Measurements from ENCODE around the gene RCC2.
"Not testable (repeated sequence)": the region's sequence is repeated elsewhere in the genome, so short reads cannot be mapped to it uniquely, and the experiment has no call there.

The RCC2 gene

DNA sequence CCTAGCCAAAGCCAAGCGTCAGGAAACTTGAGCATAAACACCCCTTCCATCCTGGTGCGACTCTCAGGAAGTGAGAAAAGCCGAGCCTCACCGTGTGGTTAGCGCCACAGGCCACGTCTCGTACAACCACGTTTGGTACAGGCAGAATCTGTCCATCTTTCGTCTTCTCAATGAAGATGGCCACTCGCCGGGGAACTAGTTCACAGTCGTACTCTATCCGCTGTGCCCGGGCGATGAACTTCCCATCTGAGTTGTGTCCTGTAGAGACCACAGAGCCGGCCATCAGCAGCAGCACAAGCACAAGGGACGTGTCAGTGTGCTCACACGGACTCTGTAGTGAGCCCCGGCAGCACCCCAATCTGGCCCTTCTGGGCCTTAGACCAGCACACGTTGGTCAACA is 23.1 kb downstream of the RCC2 start:
- DNase-seq = no peak

DNA sequence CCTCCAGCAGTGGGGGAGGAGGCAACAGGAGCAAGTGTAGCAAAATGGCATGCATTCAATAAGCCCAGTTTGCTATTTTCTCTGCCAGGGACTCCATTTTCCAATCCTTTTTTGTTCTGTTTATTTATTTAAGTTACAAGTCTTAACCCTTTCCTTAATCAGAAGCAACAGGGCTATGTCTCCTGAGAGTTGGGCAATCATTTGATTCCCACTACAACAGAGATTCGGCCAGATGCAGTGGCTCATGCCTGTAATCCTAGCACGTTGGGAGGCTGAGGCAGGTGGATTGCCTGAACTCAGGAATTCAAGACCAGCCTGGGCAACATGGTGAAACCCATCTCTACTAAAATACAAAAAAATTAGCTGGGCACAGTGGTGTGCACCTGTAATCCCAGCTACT is 25.5 kb downstream of the RCC2 start:
- DNase-seq = no peak

DNA sequence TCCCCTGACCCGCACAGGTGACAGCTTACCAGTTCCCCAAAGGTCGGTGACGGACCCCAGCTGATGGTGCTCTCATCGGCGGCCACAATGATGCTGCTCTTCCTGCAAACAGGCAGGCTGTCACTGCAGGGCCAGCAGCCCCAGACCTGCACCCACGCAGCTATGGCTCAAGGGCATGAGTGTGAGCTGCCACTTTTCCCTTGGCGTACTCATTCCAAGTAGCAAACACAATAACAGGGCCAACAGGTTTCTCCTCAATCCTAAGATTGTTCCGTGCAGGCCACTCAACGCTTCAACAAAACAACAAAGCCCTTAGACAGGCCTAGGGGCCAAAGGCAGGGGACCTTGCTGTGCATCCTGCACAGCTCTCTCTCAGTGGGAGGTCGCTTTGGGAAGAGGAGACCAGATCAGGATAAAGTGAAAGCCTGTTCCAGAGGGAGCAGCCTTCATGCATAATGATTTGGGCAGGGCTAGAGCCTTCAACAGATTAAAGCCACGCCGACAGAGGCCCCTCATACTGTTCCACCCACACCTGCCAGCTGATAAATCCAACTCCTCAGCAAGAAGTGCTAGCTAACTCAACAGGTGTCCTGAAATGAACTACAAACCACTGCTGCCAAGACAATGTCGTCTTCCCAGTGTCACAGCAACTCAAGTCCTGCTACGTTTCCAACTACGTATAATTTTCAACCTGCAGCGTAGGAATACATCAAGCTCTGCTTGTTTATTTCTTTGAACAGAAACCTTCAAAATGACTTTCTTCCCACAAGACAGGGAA is 27.2 kb downstream of the RCC2 start:
- DNase-seq = no peak

DNA sequence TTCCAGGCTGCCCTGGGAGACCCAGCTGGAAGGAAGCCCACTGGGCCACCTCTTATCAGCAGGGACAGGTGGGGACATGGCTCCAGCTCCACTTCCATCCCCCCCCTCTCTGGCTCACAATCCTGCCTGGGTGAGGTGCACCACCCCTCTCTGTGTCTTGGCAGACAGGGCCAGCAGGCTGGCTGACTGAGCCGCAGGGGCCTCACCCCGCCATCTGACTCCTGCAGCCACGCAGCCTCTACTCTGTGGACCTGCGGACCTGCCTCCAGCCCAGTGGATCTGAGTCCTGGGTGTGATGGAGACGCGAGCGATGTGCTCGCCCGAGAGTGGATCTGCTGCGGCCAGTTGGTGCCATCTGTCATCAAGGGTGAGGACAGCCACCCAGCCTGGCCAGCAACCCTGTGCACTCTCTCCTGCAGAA is 30.1 kb downstream of the RCC2 start:
- DNase-seq = no peak

DNA sequence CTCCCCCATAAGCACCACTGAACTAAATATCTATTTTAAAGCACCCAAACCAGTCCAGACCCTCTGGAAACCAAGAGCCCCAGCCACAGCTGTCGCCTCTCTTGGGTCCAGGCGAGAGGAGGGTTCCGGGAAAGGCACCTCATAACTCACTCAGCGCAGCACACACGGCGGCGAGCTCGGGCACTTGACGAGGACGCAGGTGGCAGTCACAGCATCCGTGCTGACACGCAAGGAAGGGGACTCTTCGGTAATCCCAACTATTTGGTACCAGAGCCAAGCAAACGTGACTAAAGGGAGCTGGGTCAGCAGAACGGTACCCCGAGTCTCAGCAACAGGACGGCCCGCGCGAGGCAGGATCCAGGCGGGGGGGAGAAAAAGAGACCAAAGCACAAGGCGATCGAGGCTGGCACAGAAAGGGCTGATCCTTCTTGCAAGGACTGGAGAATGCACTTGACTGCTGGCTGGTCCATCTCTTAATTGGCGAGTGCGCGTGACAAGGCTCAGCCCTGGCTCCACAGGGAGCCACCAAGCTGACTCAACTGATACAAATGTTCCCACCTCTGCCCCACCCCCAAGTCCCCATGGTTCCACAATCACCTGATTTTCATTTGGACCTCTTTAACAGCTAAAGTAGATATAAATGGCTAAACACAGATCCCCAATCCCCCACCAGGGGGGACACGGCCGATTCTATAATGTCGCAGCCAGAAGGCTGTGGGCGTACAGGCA is 31.5 kb downstream of the RCC2 start:
- not testable (repeated sequence) for DNase-seq

DNA sequence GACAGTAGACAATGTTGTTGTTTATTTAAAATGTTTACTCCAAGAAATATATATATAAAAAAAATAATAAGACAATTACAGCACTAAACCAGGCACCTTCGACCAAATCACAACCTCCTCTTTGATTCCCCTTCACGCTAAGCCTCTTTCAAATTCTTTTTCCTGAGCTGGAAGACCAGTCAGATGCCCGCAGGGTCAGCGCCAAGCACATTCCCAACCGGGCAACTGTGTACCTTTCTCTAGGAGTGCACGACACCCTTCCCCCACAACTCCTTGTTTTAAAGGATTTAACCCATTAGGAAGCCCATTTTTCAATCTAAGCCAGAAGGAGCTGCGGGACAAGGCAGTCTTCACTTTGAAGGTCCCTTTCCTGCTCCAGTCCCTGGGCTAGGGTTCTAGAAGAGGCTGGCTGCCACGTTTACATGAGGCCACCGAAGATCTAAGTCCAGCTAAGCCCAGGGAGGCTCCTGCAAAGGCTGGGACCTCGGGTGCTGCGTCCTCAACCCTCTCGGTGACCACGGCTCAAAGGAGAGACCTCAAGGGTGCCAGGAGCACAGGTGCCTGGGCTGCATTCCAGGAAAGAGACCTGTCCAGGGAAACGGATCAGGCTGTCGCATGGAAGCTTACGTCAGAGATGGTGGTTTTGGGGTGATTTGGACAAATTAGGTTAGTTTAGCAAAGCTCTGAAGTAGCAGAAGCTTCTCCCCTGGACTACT is 32.6 kb downstream of the RCC2 start:
- DNase-seq = not testable (repeated sequence)

DNA sequence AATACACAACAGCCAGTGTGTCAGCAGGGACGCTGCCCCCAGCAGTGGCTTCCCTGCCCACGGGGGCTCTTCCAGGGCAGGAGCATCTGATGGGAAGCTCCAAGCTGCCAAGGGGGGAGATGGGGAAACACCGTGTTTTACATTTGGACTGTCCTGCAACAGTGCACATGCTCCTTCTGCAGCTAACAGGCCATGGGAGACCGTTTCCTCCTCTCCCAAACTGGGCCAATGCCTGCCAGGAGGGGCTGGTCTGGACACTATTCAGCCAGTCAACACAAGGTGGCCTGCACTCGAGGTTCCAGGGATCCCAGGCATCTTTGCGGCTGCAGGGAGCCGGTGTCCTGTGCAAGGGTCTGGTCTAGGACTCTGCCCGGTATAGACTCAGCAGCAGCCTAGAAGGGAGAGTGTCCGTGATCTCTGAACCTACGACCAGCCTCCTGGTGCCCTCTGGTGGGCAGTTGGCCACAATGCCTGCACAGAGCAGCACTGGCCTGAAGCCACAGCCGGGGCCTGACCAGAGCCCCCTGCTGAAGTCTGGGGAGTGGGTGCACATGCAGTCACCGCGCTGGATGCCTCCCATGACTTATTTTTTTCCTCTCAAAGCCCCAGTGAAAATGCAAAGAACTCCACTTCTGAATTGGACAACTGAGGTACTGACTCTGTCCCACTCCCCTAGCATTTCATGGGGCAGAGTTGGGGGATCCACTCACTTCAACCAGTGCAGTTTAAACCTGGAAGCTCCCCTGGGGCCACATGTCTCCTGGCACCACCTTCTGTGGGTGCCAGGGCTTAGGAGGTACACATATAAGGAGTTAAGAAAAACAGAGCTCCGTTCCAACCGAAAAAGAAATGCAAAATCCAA is 33.3 kb downstream of the RCC2 start:
- peak; percentile 6 to 39 for DNase-seq

DNA sequence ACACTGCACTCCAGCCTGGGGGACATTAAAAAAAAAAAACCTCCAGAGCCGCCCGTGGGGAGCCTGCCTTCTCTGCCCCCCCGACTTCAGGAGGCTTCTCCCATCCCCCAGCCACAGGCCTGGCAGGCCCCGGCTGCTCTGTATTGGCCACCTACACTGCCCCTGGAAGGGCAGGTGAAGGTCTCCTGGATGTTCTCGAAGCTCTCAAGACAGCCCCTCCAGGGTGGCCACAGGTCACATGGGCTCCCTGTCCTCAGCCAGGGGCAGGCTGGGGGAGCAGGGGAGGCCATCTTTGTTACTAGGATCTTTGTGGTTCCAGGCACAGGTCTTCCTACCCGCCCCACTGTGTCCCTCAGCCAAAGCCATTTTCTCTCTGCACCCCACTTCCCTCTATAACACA is 34.7 kb downstream of the RCC2 start:
- DNase-seq = no peak

DNA sequence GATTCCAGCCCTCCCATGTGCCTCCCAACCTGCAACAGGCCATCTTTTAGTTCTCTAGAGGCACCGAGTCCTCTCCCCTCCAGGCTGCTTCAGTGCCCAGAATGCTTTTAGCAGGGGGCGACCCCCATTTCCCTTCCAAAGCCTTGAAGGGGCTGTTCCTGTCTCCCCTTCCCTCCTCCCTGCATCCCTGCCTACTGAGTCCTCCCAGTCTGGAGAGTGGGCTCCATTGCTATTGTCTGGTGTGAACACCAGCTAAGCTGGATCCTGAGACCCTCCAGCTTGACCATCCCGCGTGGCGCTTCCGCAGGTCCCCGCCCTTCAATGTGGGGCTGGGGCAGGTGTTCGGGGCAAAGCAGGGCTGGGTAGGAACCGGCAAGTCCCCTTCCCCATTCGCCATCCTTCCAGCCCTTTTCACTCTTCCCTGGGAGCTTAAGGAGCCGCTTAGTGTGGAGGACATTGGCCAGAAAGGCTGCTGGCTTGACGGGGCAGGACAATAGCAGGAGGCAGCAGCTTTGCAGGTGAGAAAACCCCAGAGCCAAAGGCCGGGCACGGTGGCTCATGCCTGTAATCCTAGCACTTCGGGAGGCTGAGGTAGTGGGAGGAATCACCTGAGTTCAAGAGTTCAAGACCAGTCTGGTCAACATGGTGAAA is 35.3 kb downstream of the RCC2 start:
- DNase-seq = no peak

DNA sequence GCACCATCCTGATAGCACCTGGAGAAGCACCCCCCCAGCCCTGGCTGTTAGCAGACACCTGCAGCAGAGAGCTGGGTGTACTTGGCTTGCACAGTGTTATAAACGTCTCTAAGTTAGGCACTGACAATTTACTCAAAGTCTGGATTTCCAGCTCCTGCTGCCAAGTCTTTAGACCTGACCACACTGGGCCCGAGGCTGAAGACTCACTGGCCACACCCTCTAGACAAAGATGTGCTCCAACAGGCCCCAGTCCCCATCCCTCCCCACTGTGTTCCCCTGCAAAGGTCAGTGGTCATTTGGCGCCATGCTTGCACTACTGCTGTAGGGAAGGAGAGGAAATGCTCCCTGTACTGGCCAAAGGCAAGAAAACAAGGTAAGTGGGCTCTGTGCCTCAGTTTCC is 36.4 kb downstream of the RCC2 start:
- no peak for DNase-seq

DNA sequence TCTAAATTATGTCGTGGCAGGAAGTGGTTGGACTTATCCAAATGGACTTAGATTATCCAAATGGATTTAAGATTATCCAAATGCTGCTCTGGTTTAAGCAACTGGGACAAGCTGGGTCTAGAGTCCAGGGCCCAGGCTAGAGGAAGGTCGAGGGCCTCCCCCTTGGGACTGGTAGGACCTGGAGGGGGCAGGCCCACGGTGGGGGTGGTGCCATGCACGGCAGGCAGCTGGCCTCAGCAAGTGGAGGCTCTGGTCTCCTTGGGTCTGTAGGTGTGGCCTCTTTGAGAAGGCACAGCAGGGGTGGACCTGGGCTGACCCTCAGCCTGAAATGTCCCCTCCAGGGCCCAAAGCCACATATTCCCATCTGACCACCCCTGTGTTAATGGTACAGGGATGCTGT is 37.6 kb downstream of the RCC2 start:
- DNase-seq = no peak

DNA sequence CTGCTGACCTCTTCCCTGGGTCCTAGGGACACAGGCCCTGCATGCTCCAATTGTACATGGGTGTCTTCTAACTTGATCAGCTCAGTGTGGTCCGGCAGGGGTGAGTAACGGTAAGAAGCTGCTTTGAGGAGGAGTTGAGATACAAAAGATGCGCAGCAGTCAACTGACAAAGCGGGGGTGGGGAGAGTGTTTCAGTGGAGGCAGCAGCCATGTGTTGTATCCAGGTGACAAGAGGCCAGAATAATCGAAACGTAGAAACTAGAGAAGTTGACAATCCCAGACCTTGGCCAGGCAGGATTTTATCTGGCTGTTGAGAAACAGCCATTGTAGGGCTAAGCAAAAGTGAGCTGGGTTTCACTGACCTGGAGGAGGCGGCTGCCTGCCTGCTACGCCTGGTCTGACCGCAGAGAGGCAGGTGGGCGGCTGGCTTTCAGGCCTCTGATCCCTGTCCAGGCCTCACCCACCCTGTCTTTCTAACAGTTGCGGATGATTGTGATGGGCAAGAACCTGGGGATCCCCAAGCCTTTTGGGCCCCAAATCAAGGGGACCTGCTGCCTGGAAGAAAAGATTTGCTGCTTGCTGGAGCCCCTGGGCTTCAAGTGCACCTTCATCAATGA is 38.6 kb downstream of the RCC2 start:
- no peak for DNase-seq

DNA sequence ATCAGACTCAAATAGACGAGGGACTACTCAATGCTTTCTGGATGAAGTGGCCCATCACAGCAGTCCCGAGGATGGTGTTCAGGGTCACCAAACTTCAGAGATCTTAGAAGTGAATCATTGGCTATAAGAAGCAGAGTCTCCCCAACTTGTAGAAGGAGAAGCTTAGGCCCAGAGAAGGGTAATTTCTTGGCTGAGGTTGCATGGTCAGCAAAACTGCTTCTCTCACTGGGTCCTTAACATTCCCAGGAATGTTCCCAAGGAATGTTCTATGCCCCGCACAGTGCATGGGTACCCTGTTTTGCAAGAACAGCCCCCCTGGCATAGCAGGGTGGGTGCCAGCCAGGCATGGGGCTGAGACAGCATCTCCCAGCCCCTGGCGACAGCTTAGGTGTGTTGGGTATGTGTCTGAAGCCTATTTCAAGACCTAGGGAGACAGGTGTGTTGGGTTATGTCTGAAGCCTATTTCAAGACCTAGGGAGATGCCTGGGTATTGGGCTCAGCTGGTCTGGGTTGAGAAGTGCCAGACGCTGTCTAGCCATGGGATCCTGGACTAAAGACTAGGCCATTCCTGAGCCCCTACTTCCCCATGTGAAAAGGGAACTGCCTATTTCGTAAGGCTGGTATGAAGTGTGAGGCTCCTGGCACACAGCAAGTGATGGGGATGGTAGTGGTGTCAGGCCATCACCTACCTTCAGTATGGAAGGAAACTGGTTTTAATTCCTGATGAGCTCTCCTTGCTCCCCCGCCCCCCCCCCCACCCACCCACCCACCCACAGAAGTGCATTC is 41.4 kb downstream of the RCC2 start:
- DNase-seq = no peak

DNA sequence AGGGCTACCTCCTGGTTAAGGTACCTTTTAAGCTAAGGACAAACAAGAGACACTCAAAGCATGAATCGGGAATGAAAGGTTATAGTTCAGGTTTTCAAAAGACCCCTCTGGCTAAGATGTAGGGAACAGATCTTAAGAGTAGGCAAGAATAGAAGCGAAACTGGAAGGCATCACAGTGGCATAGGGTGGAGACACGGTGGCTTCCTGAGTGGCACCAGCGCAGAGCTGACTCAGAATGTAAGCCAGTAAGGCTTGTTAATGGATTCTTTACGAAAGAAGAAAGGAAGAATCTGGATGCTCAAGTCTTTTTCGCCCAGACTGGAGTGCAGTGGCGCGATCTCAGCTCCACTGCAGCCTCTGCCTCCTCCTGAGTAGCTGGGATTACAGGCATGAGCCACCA is 46.2 kb downstream of the RCC2 start:
- no peak for DNase-seq

DNA sequence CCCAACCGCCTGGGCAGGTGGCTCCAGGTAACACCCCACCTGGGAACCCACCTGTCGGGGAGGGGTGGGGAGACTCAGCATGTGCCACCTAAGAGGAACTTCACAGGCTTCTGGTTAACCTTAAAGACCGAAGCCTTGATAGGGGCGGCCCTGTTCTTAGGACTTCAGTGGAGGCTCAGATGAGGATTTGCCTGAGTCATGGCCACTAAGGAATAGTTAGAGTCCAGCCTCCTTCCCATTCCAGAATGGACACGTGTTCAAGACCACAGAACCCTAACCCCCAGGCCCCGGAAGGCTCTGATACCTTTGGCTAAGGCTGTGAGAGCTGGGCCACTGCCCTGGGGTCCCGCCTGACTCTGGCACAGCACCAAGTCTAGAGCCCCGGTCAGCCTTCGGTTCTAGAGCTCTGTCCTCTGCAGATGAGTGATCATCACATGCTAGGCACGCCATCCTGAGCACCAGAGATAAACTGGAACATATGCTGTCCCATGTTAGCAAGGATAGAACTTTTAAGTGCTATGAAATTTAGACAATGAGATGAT is 47.2 kb downstream of the RCC2 start:
- DNase-seq = no peak

DNA sequence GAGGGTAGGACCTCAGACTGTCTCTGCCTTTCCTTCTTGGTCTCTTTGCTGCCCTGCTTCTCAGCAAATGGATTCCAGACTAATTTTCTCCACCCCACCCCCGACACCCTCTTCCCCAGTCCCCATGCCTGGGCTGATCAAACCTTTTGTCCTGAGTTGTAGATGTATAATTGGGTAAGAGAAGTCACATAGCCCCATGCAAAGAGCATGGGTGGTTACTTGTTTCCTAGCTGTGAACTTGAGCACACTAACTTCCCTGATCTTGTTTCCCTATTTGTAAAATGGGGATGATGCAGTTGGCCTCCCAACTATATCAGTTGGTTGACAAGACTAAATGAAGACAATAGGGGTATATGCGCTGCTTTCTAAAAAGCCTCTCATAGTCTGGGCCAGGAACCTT is 58.3 kb downstream of the RCC2 start:
- no peak for DNase-seq

DNA sequence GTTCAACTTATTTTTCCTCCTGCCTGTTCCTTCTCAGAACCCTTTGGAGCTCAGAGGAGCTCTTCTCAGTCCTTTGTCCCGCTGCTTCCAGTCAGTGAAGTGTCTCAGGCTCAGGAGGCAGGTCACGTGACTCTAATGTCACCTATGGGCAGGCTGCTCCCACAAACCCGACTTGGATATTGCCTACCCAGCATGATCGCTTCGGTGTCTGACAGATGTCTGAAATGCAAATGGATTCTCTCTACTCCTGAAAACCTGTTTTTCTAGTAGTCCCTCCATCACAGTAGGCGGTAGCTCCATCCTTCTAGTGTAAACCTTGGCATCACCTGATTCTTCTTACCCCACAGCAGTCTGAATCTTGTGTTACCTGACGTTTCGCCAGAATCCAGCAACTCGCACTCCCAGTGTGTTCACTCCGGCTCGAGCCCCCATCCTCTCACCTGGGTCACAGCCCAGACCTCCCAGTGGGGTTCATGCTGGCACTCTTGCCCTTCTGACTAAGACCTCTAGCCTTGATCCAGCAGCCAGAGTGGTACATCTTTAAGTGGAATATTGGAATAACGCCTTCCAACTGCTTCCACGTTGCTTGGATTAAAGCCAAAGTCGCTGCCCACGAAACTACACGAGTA is 62.0 kb downstream of the RCC2 start:
- no peak for DNase-seq

DNA sequence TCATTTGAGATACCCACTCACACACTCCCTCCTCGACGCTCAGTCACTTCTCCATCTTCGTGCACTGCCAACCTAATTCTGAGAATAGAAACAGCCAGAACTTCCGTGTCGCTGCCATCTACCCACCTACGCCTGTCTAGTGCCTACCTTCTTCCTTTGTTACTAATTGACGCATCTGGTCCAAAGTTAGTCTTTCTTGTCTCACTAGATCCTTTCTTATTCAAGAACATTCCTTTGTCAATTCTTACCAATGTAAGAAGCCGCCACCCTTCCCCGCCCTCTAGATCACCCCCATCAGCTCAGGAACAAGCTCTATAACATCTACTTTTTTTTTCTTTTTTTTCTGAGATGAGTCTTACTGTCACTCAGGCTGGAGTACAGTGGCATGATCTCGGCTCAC is 63.8 kb downstream of the RCC2 start:
- DNase-seq = no peak

DNA sequence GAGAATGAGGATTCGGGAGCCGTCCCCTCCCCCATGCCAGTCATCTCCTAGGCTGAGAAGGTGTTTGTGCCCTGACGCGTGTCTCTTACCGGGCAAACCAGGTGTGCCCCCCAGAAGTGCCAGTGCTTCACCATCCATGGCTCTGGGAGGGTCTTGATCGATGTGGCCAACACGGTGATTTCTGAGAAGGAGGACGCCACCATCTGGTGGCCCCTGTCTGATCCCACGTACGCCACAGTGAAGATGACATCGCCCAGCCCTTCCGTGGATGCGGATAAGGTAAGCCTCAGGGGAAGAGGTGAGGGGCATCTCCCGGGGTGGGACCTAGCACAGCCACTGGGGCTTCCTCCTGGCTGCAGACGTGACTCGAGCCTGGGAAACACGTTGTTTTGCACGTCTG is 66.5 kb downstream of the RCC2 start:
- no peak for DNase-seq

DNA sequence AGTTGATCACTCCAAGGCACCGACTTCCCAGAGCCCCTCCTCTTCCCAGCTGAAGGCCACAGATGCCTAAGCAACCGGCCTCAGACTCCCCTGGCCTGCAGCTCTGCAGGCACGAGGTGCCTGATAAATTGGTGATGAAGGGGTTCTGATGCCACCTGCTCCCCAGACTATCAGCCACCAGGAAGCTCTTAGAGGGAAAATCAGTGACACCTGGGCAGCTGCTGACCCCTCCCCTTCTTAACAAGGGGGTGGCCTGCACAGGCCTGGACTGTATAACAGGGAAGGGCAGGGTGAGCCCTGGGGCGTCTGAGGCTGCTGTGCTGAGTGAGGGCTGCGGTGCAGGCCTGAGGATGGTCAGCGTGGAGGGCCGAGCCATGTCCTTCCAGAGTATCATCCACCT is 67.6 kb downstream of the RCC2 start, which contains the start of gene PADI6:
Gene PADI6 (plus strand): TSS at position 301 of the 400 bp plus-strand sequence. CDS start 50 bp downstream, at position 351.
- no peak for DNase-seq
